HFFc6 (cell line): ENCODE measurements around the gene STC2. TPM values are rescaled to one million over a fixed set of nuclear protein-coding genes. Genes with fewer than 3 reads are reported as not detected.

ENCODE experiments used
- DNase-seq: peaks from one replicate; pipeline ENCODE4 v3.0.0-alpha.2; 2018
- H3K27ac Mint-ChIP-seq: 2 replicates; pipeline ENCODE4 v1.8.0; 2020; ENCODE audit warnings: mild to moderate bottlenecking, mixed read lengths
- H3K27me3 Mint-ChIP-seq: 2 replicates; pipeline ENCODE4 v1.8.0; 2021; ENCODE audit warnings: mild to moderate bottlenecking, moderate library complexity, mixed read lengths; ENCODE audit not compliant: insufficient read depth
- H3K36me3 Mint-ChIP-seq: 2 replicates; pipeline ENCODE4 v1.8.0; 2021; ENCODE audit warnings: low read depth, mixed read lengths
- H3K4me1 Mint-ChIP-seq: 2 replicates; pipeline ENCODE4 v1.8.0; 2020; ENCODE audit warnings: low read depth, mixed read lengths
- H3K4me3 Mint-ChIP-seq: 2 replicates; pipeline ENCODE4 v1.8.0; 2020; ENCODE audit warnings: mild to moderate bottlenecking, moderate library complexity, mixed read lengths
- H3K9me3 Mint-ChIP-seq: 2 replicates; pipeline ENCODE4 v1.8.0; 2020; ENCODE audit warnings: mild to moderate bottlenecking, mixed read lengths
- CTCF ChIP-seq: fragments of 200-600 bp; sonication (generic); IDR thresholded peaks from 2 replicates; pipeline ENCODE4 v1.5.0; 2021; ENCODE audit warnings: antibody characterized with exemption, mild to moderate bottlenecking
- total RNA-seq, 6 experiments: library from RNA; stranded (reverse); fragmentation: NEBNext Ultra II Directional; extraction: Animal tissue kit (Norgen Biotek cat#: 25700); gene quantifications; 2 replicates in 1 of 6; 3 replicates in 5 of 6; pipeline ENCODE4 v1.2.3, GENCODE V29; 2021

Gene STC2
- total RNA-seq, 6 experiments from 2014 or later: 66.3 to 89.0 (median 71.5) TPM

- Mint-ChIP-seq H3K9me3 (no peaks in the 10 kb centered on the region), H3K4me3 (no peak overlapping the region), H3K4me1 (peaks cover 37% of the 10 kb centered on the region), H3K36me3 (no peaks in the 10 kb centered on the region), H3K27ac (no peak overlapping the region), H3K27me3 (peaks cover 9% of the 10 kb centered on the region)
- TF ChIP-seq CTCF: no peak
- no peak for DNase-seq
Measured at GRCh38 chr5:173299820-173300219, 28.4 kb downstream of the STC2 start.

- H3K27ac Mint-ChIP-seq: no peak overlapping the region
- no peak overlapping the region for H3K4me3 Mint-ChIP-seq
- H3K27me3 Mint-ChIP-seq: peaks cover 5% of the 10 kb centered on the region
- no peaks in the 10 kb centered on the region for H3K36me3 Mint-ChIP-seq
- no peak for TF ChIP-seq CTCF
- no peaks in the 10 kb centered on the region for H3K9me3 Mint-ChIP-seq
- no peak for DNase-seq
- H3K4me1 Mint-ChIP-seq: peaks cover 39% of the 10 kb centered on the region
Measured at GRCh38 chr5:173298213-173298926, 29.8 kb downstream of the STC2 start.

- Mint-ChIP-seq H3K4me1 (peaks cover 33% of the 10 kb centered on the region), H3K27me3 (peaks cover 5% of the 10 kb centered on the region), H3K9me3 (no peaks in the 10 kb centered on the region), H3K36me3 (no peaks in the 10 kb centered on the region), H3K4me3 (no peak overlapping the region), H3K27ac (no peak overlapping the region)
- DNase-seq: no peak
- no peak for TF ChIP-seq CTCF
Measured at GRCh38 chr5:173297813-173298212, 30.4 kb downstream of the STC2 start.

- no peak for TF ChIP-seq CTCF
- H3K9me3 Mint-ChIP-seq: no peaks in the 10 kb centered on the region
- H3K36me3 Mint-ChIP-seq: no peaks in the 10 kb centered on the region
- peaks cover 5% of the 10 kb centered on the region for H3K27me3 Mint-ChIP-seq
- peaks cover 31% of the 10 kb centered on the region for H3K4me1 Mint-ChIP-seq
- DNase-seq: no peak
- H3K4me3 Mint-ChIP-seq: no peak overlapping the region
- H3K27ac Mint-ChIP-seq: no peak overlapping the region
Measured at GRCh38 chr5:173296737-173297676, 31.2 kb downstream of the STC2 start.

GRCh38 chr5:173295796-173296195 lies 32.4 kb downstream of the STC2 start:
- TF ChIP-seq CTCF: no peak
- Mint-ChIP-seq H3K9me3 (no peaks in the 10 kb centered on the region), H3K4me3 (no peak overlapping the region), H3K36me3 (no peaks in the 10 kb centered on the region), H3K4me1 (peaks cover 29% of the 10 kb centered on the region), H3K27ac (no peak overlapping the region), H3K27me3 (peaks cover 5% of the 10 kb centered on the region; the same call in 1 of the 2 replicates)
- DNase-seq: no peak
